H1 (cell line): ENCODE measurements around the gene ARHGEF1. TPM values are rescaled to one million over a fixed set of nuclear protein-coding genes. Genes with fewer than 3 reads are reported as not detected.

Source experiments
- CTCF ChIA-PET: fragments of 300-600 bp; sonication (Branson Sonifier 250); formaldehyde crosslinking; loops from one replicate; lab custom pipeline; 2021; ENCODE audit not compliant: partially characterized antibody; lab: Charles Lee
- POLR2A ChIA-PET: fragments of 300-600 bp; sonication (Branson Sonifier 250); formaldehyde crosslinking; loops from one replicate; lab custom pipeline; 2021; ENCODE audit warnings: inconsistent platforms; ENCODE audit not compliant: partially characterized antibody; lab: Charles Lee
- DNase-seq, 2 experiments: peaks; one replicate each; pipeline versions ENCODE4 v3.0.0 to v3.0.0-alpha.2; 2010 to 2022; ENCODE audit warnings: low spot score in 2 of 2, low read depth in 1 of 2, mixed read lengths in 1 of 2
- FAIRE-seq: peaks from 2 replicates; lab custom pipeline; 2011; peaks lifted over from hg19 to GRCh38; lab: Jason Lieb, UNC
- H2AFZ ChIP-seq: 2 replicates; pipeline ENCODE4 v1.8.1; 2012; ENCODE audit warnings: low read length, inconsistent platforms
- H2AK5ac ChIP-seq: 2 replicates; pipeline ENCODE4 v1.6.1; 2013; ENCODE audit warnings: low read depth, low read length
- H2BK120ac ChIP-seq: replicated peaks from 2 replicates; pipeline ENCODE3; 2013; ENCODE audit warnings: low read depth, low read length, inconsistent platforms
- H2BK12ac ChIP-seq: 2 replicates; pipeline ENCODE4 v1.6.1; 2013; ENCODE audit warnings: low read depth, low read length
- H2BK15ac ChIP-seq: 2 replicates; pipeline ENCODE4 v1.6.1; 2013; ENCODE audit warnings: low read length
- H2BK20ac ChIP-seq: 2 replicates; pipeline ENCODE4 v1.6.1; 2013; ENCODE audit warnings: low read length
- H2BK5ac ChIP-seq: 2 replicates; pipeline ENCODE4 v1.6.1; 2013; ENCODE audit warnings: low read depth, low read length
- H3K14ac ChIP-seq: 2 replicates; pipeline ENCODE4 v1.6.1; 2013; ENCODE audit warnings: inconsistent platforms; ENCODE audit not compliant: insufficient read length
- H3K18ac ChIP-seq: 2 replicates; pipeline ENCODE4 v1.6.1; 2013; ENCODE audit warnings: low read length; ENCODE audit errors: extremely low read depth
- H3K23ac ChIP-seq: 2 replicates; pipeline ENCODE4 v1.6.1; 2013; ENCODE audit warnings: inconsistent platforms; ENCODE audit not compliant: insufficient read length
- H3K23me2 ChIP-seq: 2 replicates; pipeline ENCODE4 v1.6.1; 2013; ENCODE audit warnings: low read depth, low read length
- H3K27ac ChIP-seq: 2 replicates; pipeline ENCODE4 v1.6.1; 2011; ENCODE audit warnings: low read depth, low read length, inconsistent platforms
- H3K27me3 ChIP-seq, 4 experiments: replicated peaks in 1 of 4; 1 replicate in 1 of 4; 2 replicates in 3 of 4; pipeline versions ENCODE4 v1.6.1 to v1.8.1; 2011 to 2013; ENCODE audit warnings: low read length in 3 of 4, mild to moderate bottlenecking in 3 of 4, inconsistent platforms in 2 of 4, mixed read lengths in 2 of 4, moderate library complexity in 1 of 4; ENCODE audit not compliant: control insufficient read depth in 3 of 4, insufficient read depth in 3 of 4; ENCODE audit errors: extremely low read depth in 1 of 4
- H3K36me3 ChIP-seq, 4 experiments: 2 replicates each; pipeline versions ENCODE4 v1.6.1 to v1.8.1; 2011 to 2013; ENCODE audit warnings: mild to moderate bottlenecking in 4 of 4, low read length in 3 of 4, moderate library complexity in 2 of 4, control low read depth in 1 of 4, inconsistent platforms in 1 of 4; ENCODE audit not compliant: insufficient read depth in 4 of 4, control insufficient read depth in 2 of 4
- H3K4ac ChIP-seq: replicated peaks from 2 replicates; pipeline ENCODE3; 2013; ENCODE audit warnings: low read length, low read depth, mixed read lengths, inconsistent platforms; ENCODE audit not compliant: insufficient read length
- H3K4me1 ChIP-seq, 4 experiments: replicated peaks in 1 of 4; 1 replicate in 1 of 4; 2 replicates in 3 of 4; pipeline versions ENCODE4 v1.6.1 to v1.8.1; 2011 to 2013; ENCODE audit warnings: low read length in 3 of 4, inconsistent platforms in 2 of 4, mixed read lengths in 1 of 4; ENCODE audit not compliant: insufficient read depth in 4 of 4, control insufficient read depth in 3 of 4
- H3K4me2 ChIP-seq, 2 experiments: 2 replicates each; pipeline versions ENCODE4 v1.6.1 to v1.8.1; 2011 to 2013; ENCODE audit warnings: low read depth in 2 of 2, low read length in 2 of 2, control low read depth in 1 of 2, inconsistent platforms in 1 of 2, mild to moderate bottlenecking in 1 of 2; ENCODE audit not compliant: insufficient read depth in 1 of 2
- H3K4me3 ChIP-seq, 4 experiments: fragments of 200-600, 300-600 bp in 1 of 4; sonication (generic), shearing (Covaris generic), sonication (Bioruptor Twin) in 1 of 4; 2 replicates each; pipeline versions ENCODE4 v1.5.1 to v1.8.1; 2011 to 2016; ENCODE audit warnings: low read length in 4 of 4, low read depth in 3 of 4, control low read depth in 2 of 4, inconsistent platforms in 2 of 4, mild to moderate bottlenecking in 2 of 4, mixed read lengths in 1 of 4, moderate library complexity in 1 of 4; ENCODE audit not compliant: insufficient read depth in 2 of 4; ENCODE audit errors: extremely low read depth in 1 of 4
- H3K56ac ChIP-seq: replicated peaks from 2 replicates; pipeline ENCODE3; 2013; ENCODE audit warnings: low read depth, mild to moderate bottlenecking, mixed read lengths, low read length, inconsistent platforms; ENCODE audit not compliant: insufficient read length
- H3K79me1 ChIP-seq: 2 replicates; pipeline ENCODE4 v1.6.1; 2013; ENCODE audit warnings: low read depth, low read length, control low read depth
- H3K79me2 ChIP-seq, 2 experiments: 2 replicates each; pipeline versions ENCODE4 v1.6.1 to v1.8.1; 2012 to 2013; ENCODE audit warnings: low read length in 2 of 2, mild to moderate bottlenecking in 2 of 2, inconsistent platforms in 1 of 2; ENCODE audit not compliant: insufficient read depth in 2 of 2, control insufficient read depth in 1 of 2
- H3K9ac ChIP-seq, 4 experiments: replicated peaks in 1 of 4; 1 replicate in 1 of 4; 2 replicates in 3 of 4; pipeline versions ENCODE4 v1.6.1 to v1.8.1; 2011 to 2013; ENCODE audit warnings: low read depth in 3 of 4, low read length in 3 of 4, control low read depth in 2 of 4, mild to moderate bottlenecking in 2 of 4, moderate library complexity in 2 of 4, inconsistent platforms in 1 of 4; ENCODE audit errors: extremely low read depth in 1 of 4
- H3K9me3 ChIP-seq, 2 experiments: 2 replicates each; pipeline versions ENCODE4 v1.6.1 to v1.8.1; 2012 to 2013; ENCODE audit warnings: mild to moderate bottlenecking in 2 of 2, moderate library complexity in 2 of 2, control low read depth in 1 of 2, inconsistent platforms in 1 of 2, low read depth in 1 of 2, low read length in 1 of 2, mixed read lengths in 1 of 2; ENCODE audit not compliant: insufficient read depth in 2 of 2
- H4K20me1 ChIP-seq, 2 experiments: replicated peaks in 1 of 2; 2 replicates each; pipeline versions ENCODE3 to v1.8.1; 2011 to 2013; ENCODE audit warnings: inconsistent platforms in 2 of 2, low read length in 2 of 2, mild to moderate bottlenecking in 1 of 2; ENCODE audit not compliant: insufficient read depth in 2 of 2, control insufficient read depth in 1 of 2
- H4K5ac ChIP-seq: 2 replicates; pipeline ENCODE4 v1.6.1; 2013; ENCODE audit warnings: low read length, low read depth, mixed read lengths, inconsistent platforms; ENCODE audit not compliant: insufficient read length
- H4K8ac ChIP-seq: 2 replicates; pipeline ENCODE4 v1.8.0; 2013; ENCODE audit warnings: mild to moderate bottlenecking, moderate library complexity, low read length, inconsistent platforms; ENCODE audit not compliant: insufficient read depth; ENCODE audit errors: extremely low read depth
- H4K91ac ChIP-seq: replicated peaks from 2 replicates; pipeline ENCODE3; 2013; ENCODE audit warnings: low read length, mixed read lengths, inconsistent platforms; ENCODE audit not compliant: insufficient read length
- BACH1 ChIP-seq: IDR thresholded peaks from 2 replicates; pipeline ENCODE4 v1.6.1; 2012; ENCODE audit warnings: low read length, improper control_type of control experiment
- BRCA1 ChIP-seq: IDR thresholded peaks from 2 replicates; pipeline ENCODE4 v1.6.1; 2012; ENCODE audit warnings: low read depth, low read length, improper control_type of control experiment
- KDM4A ChIP-seq: IDR thresholded peaks from one replicate; pipeline ENCODE4 v1.7.1; 2012; ENCODE audit warnings: low read depth, mild to moderate bottlenecking, moderate library complexity, low read length, inconsistent platforms; ENCODE audit not compliant: severe bottlenecking
- KDM5A ChIP-seq: fragments of 200-600 bp; IDR thresholded peaks from 2 replicates; pipeline ENCODE4 v1.7.1; 2012; ENCODE audit warnings: mild to moderate bottlenecking, low read length, inconsistent platforms, mixed read lengths
- NRF1 ChIP-seq: IDR thresholded peaks from 2 replicates; pipeline ENCODE4 v1.6.1; 2011; ENCODE audit warnings: mild to moderate bottlenecking, low read depth, low read length, improper control_type of control experiment
- POLR2A ChIP-seq, 2 experiments: IDR thresholded peaks; 1 replicate in 1 of 2; 2 replicates in 1 of 2; pipeline ENCODE4 v1.6.1; 2011; ENCODE audit warnings: low read depth in 2 of 2, low read length in 2 of 2, mild to moderate bottlenecking in 2 of 2; ENCODE audit errors: control extremely low read depth in 1 of 2
- RBBP5 ChIP-seq: IDR thresholded peaks from 2 replicates; pipeline ENCODE4 v1.7.1; 2012; ENCODE audit warnings: low read depth, mild to moderate bottlenecking, inconsistent platforms, low read length, moderate library complexity, borderline replicate concordance
- RNF2 ChIP-seq: fragments of 200-900, 300-1000 bp; sonication (generic); IDR thresholded peaks from 2 replicates; pipeline ENCODE4 v1.7.1; 2016; ENCODE audit warnings: borderline replicate concordance, low read depth, mild to moderate bottlenecking, antibody characterized with exemption, low read length; ENCODE audit not compliant: poor library complexity, severe bottlenecking; ENCODE audit errors: missing control alignments
- SIRT6 ChIP-seq: IDR thresholded peaks from one replicate; pipeline ENCODE4 v1.7.1; 2012; ENCODE audit warnings: low read length, inconsistent platforms
- SIX5 ChIP-seq: IDR thresholded peaks from 2 replicates; pipeline ENCODE4 v1.6.1; 2011; ENCODE audit warnings: mild to moderate bottlenecking, low read depth, low read length
- SP4 ChIP-seq: IDR thresholded peaks from 2 replicates; pipeline ENCODE4 v1.6.1; 2012; ENCODE audit warnings: low read length, inconsistent platforms
- SUZ12 ChIP-seq: fragments of 200-600 bp; sonication (generic); IDR thresholded peaks from 2 replicates; pipeline ENCODE4 v1.6.1; 2012; ENCODE audit warnings: mild to moderate bottlenecking, inconsistent platforms, low read length, moderate library complexity, mixed read lengths
- TBP ChIP-seq: IDR thresholded peaks from 2 replicates; pipeline ENCODE4 v1.6.1; 2011; ENCODE audit warnings: low read depth, low read length, improper control_type of control experiment
- YY1 ChIP-seq: IDR thresholded peaks from 2 replicates; pipeline ENCODE4 v1.6.1; 2011; ENCODE audit warnings: low read depth, mild to moderate bottlenecking, low read length
- WGBS, 2 experiments: shearing (Covaris generic) in 1 of 2; methylation state at CpG; one replicate each; pipeline versions ENCODE4 v1.1.6 to v1.1.7; 2013 to 2015; ENCODE audit warnings: low lambda C conversion rate in 2 of 2, mixed read lengths in 2 of 2, inconsistent platforms in 1 of 2, low coverage in 1 of 2, missing lambda C conversion rate in 1 of 2; ENCODE audit not compliant: insufficient replicate concordance in 2 of 2, insufficient coverage in 1 of 2, insufficient read length in 1 of 2; ENCODE audit errors: extremely low coverage in 1 of 2, missing lambda C conversion rate in 1 of 2; 5-methylcytosine and 5-hydroxymethylcytosine counted together
- polyA plus RNA-seq, 7 experiments: library from polyadenylated mRNA; depleted of rRNA in 3 of 7; stranded (reverse) in 5 of 7; unstranded in 2 of 7; fragments of >200 nt in 5 of 7; fragments of 200-250 nt in 2 of 7; gene quantifications; 1 replicate in 5 of 7; 2 replicates in 1 of 7; 4 replicates in 1 of 7; pipeline versions ENCODE4 v1.2.1 to v1.2.3, GENCODE V29; 2011 to 2013; ENCODE audit warnings: missing spikeins in 2 of 7, mixed read lengths in 2 of 7
- total RNA-seq: library from RNA; stranded (reverse); fragmentation: NEBNext Ultra II Directional; extraction: Animal tissue kit (Norgen Biotek cat#: 25700); gene quantifications from 2 replicates; pipeline ENCODE4 v1.2.1, GENCODE V29; 2021

ARHGEF1 gene
- total and polyA plus RNA-seq, 2 of the 8 experiments (the other 6 are each of a cell fraction or from before 2014, with no cell fraction given) = 23.0 to 49.0 TPM

DNA sequence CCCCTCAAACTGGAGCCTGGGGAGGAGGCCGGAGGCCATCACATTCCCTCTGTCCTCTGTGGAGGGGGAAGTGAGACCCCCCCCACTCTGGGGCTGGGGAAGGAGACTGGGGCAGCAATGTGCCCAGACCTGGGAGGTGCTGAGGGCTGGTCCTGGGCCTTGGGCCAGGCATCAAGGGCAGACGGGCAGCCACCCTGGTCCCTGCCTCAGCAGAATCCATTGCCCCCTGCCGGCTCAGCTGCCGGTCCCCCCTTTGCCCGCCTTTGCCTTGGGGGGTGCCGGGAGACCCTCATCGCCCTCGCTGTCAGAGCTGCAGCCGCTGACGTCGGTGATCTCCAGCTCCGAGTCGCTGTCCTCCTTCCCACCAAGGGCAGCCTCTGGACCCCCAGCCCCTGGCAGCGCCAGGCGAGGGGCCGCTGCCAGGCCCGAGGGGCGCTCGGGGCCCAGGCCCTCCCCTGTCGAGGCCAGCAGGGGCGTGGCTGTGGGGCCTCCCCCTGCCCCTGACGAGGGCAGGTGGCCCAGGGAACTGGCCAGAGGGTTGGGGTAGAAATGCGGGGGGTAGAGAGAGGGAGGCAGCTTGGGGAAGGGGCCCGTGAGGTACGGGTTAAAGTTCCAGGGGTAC, 25.1 kb downstream of the ARHGEF1 start:
- H2BK120ac ChIP-seq = no peak overlapping the region
- no peak overlapping the region for H3K56ac ChIP-seq
- no peak overlapping the region for H4K8ac ChIP-seq
- H3K4me3 ChIP-seq = no peak overlapping the region
- no peak overlapping the region for H4K91ac ChIP-seq
- no peak overlapping the region for H2BK12ac ChIP-seq
- H3K9ac ChIP-seq = no peak overlapping the region
- no peaks in the 10 kb centered on the region for H3K79me2 ChIP-seq
- peaks cover 0 to 10% (median 6%) of the 10 kb centered on the region in 4 experiments for H3K36me3 ChIP-seq
- peaks cover 6 to 22% of the 10 kb centered on the region in 2 experiments for H4K20me1 ChIP-seq
- H3K14ac ChIP-seq = no peak overlapping the region
- DNase-seq = no peak
- H4K5ac ChIP-seq = no peak overlapping the region
- H3K79me1 ChIP-seq = peaks cover 2% of the 10 kb centered on the region; the same call in 1 of the 2 replicates
- CTCF ChIA-PET = interaction anchor here (0.7 to 3.0 kb wide), 4 partner anchors 13 to 23 kb away, joined by 3 to 11 read pairs (median 4); no protein-coding TSS in a partner anchor
- 93% methylated on average over 24 of the region's 25 CpGs; no CpG with 5 or more reads in 1 of the 2 experiments for WGBS, 2 experiments
- no peak overlapping the region for H2BK15ac ChIP-seq
- H3K18ac ChIP-seq = no peak overlapping the region
- peaks cover 0 to 9% (median 2%) of the 10 kb centered on the region in 4 experiments; a peak in 5 of 7 replicates for H3K4me1 ChIP-seq
- no peaks in the 10 kb centered on the region for H3K9me3 ChIP-seq
- H3K27me3 ChIP-seq = peaks cover 29 to 39% (median 36%) of the 10 kb centered on the region in 4 experiments
- POLR2A ChIA-PET = interaction anchor here (1.0 to 13.1 kb wide), 5 partner anchors 8 to 40 kb away, joined by 3 to 167 read pairs (median 7); partner anchors contain the start of gene ERFL
- H2BK20ac ChIP-seq = no peak overlapping the region
- H2BK5ac ChIP-seq = no peak overlapping the region
- no peak overlapping the region for H2AFZ ChIP-seq
- peaks cover 2% of the 10 kb centered on the region; the same call in 1 of the 2 replicates for H3K23me2 ChIP-seq
- FAIRE-seq = no peak
- no peak overlapping the region for H2AK5ac ChIP-seq
- H3K4me2 ChIP-seq = no peak overlapping the region
- no peak overlapping the region for H3K27ac ChIP-seq
- no peak overlapping the region for H3K23ac ChIP-seq
- no peak overlapping the region for H3K4ac ChIP-seq
- TF ChIP-seq SUZ12 (no peak), POLR2A (IDR thresholded peaks at IDR 0.05; ENCODE audit: control extremely low read depth in 1 of 2, low read depth in 2 of 2, low read length in 2 of 2) (no peak), KDM4A (no peak), RNF2 (no peak), BACH1 (no peak), RBBP5 (no peak), SP4 (no peak), SIX5 (no peak), TBP (no peak), KDM5A (no peak), SIRT6 (no peak), NRF1 (no peak), BRCA1 (no peak), YY1 (no peak)
